ENCODE measurements around the gene RNGTT. TPM values are rescaled to one million over a fixed set of nuclear protein-coding genes. Genes with fewer than 3 reads are reported as not detected.
A peak's percentile ranks its signal among the peaks of the same experiment; 100 is the strongest.
"Not testable (repeated sequence)": the region's sequence is repeated elsewhere in the genome, so short reads cannot be mapped to it uniquely, and the experiment has no call there.

The RNGTT gene
- 10.1 TPM for polyA plus RNA-seq (ENCODE audit: insufficient read length)

- peak; percentile 90 for DNase-seq (ENCODE audit: low read depth)
Measured at GRCh38 chr6:88963139-88964090, at the start of gene RNGTT. Gene RNGTT, minus strand, starts transcription at chr6:88963618. Its CDS starts 209 bp downstream, at chr6:88963409.

- DNase-seq (ENCODE audit: low read depth): no peak
Measured at GRCh38 chr6:89011436-89011835, 48.0 kb upstream of the RNGTT start.

- DNase-seq (ENCODE audit: low read depth): no peak
Measured at GRCh38 chr6:89010825-89011224, 47.4 kb upstream of the RNGTT start.

- no peak for DNase-seq (ENCODE audit: low read depth)
Measured at GRCh38 chr6:89009624-89010059, 46.2 kb upstream of the RNGTT start.

- DNase-seq (ENCODE audit: low read depth): no peak
Measured at GRCh38 chr6:89008815-89009374, 45.5 kb upstream of the RNGTT start.

- DNase-seq (ENCODE audit: low read depth): no peak
Measured at GRCh38 chr6:89008001-89008814, 44.8 kb upstream of the RNGTT start.

GRCh38 chr6:89007209-89008000, 44.0 kb upstream of the RNGTT start:
- no peak for DNase-seq (ENCODE audit: low read depth)

GRCh38 chr6:89002523-89002922, 39.1 kb upstream of the RNGTT start:
- no peak for DNase-seq (ENCODE audit: low read depth)

- no peak for DNase-seq (ENCODE audit: low read depth)
Measured at GRCh38 chr6:88997327-88997726, 33.9 kb upstream of the RNGTT start.

- DNase-seq (ENCODE audit: low read depth): no peak
Measured at GRCh38 chr6:88992741-88993552, 29.5 kb upstream of the RNGTT start.

GRCh38 chr6:88989215-88989614, 25.8 kb upstream of the RNGTT start:
- no peak for DNase-seq (ENCODE audit: low read depth)

GRCh38 chr6:88987922-88988321, 24.5 kb upstream of the RNGTT start:
- no peak for DNase-seq (ENCODE audit: low read depth)

- DNase-seq (ENCODE audit: low read depth): no peak
Measured at GRCh38 chr6:88985901-88986300, 22.5 kb upstream of the RNGTT start.

GRCh38 chr6:88984606-88985005, 21.2 kb upstream of the RNGTT start:
- no peak for DNase-seq (ENCODE audit: low read depth)

- no peak for DNase-seq (ENCODE audit: low read depth)
Measured at GRCh38 chr6:88984152-88984551, 20.7 kb upstream of the RNGTT start.

GRCh38 chr6:88983532-88983931, 20.1 kb upstream of the RNGTT start:
- DNase-seq (ENCODE audit: low read depth): no peak

GRCh38 chr6:88983129-88983528, 19.7 kb upstream of the RNGTT start:
- not testable (repeated sequence) for DNase-seq (ENCODE audit: low read depth)

GRCh38 chr6:88982720-88983119, 19.3 kb upstream of the RNGTT start:
- peak; percentile 50 for DNase-seq (ENCODE audit: low read depth)

GRCh38 chr6:88975369-88975768, 12.0 kb upstream of the RNGTT start:
- no peak for DNase-seq (ENCODE audit: low read depth)
